H1 (cell line): Measurements from ENCODE around the gene MAOA. TPM values are rescaled to one million over a fixed set of nuclear protein-coding genes. Genes with fewer than 3 reads are reported as not detected.

Experiments used
- EZH2 ChIP-seq: fragments of 200-600 bp; sonication (generic); IDR thresholded peaks from 2 replicates; pipeline ENCODE4 v1.7.1; 2012; ENCODE audit warnings: low read depth, mild to moderate bottlenecking, moderate library complexity, low read length, inconsistent platforms; ENCODE audit not compliant: severe bottlenecking
- FOSL1 ChIP-seq: IDR thresholded peaks from 2 replicates; pipeline ENCODE4 v1.6.1; 2011; ENCODE audit warnings: mild to moderate bottlenecking, low read depth, low read length, moderate library complexity; ENCODE audit not compliant: insufficient read depth
- NANOG ChIP-seq: IDR thresholded peaks from 2 replicates; pipeline ENCODE4 v1.6.1; 2011; ENCODE audit warnings: low read length, low read depth, mild to moderate bottlenecking, inconsistent platforms; ENCODE audit not compliant: insufficient read depth, poor library complexity, severe bottlenecking
- polyA plus RNA-seq, 7 experiments: library from polyadenylated mRNA; depleted of rRNA in 3 of 7; stranded (reverse) in 5 of 7; unstranded in 2 of 7; fragments of >200 nt in 5 of 7; fragments of 200-250 nt in 2 of 7; gene quantifications; 1 replicate in 5 of 7; 2 replicates in 1 of 7; 4 replicates in 1 of 7; pipeline versions ENCODE4 v1.2.1 to v1.2.3, GENCODE V29; 2011 to 2013; ENCODE audit warnings: missing spikeins in 2 of 7, mixed read lengths in 2 of 7
- total RNA-seq: library from RNA; stranded (reverse); fragmentation: NEBNext Ultra II Directional; extraction: Animal tissue kit (Norgen Biotek cat#: 25700); gene quantifications from 2 replicates; pipeline ENCODE4 v1.2.1, GENCODE V29; 2021

MAOA gene
- total and polyA plus RNA-seq, 2 of the 8 experiments (the other 6 are each of a cell fraction or from before 2014, with no cell fraction given): 2.6 to 8.2 TPM

DNA sequence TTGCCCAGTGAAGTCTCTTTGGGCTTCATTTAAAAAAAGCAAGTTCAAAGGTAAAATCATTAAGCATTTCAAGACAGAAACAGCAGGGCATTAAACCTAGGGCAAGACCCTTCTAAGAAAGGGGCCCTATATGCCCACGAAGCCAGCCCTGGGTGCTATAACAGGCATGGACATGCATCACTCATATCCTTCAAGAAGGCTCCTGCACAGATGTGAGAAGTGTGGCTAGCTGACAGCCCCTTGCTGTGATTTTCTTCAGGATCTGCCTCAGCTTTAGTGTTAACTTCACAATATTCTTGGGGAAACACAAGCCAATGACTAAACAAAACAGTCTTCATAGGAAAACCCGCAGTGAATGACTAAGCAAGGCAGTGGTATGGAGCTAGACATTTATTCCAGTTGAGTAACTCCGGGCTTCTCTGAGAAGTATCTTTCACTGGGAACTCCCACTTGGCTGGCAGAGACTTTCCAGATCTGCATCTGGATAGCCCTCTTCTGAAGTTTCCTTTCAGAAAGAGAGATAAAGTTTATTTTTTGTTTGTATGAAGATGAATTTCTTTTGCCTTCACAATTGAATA is 11.9 kb upstream of the MAOA start (continued):
- no peak for TF ChIP-seq NANOG
- TF ChIP-seq EZH2: no peak
- no peak for TF ChIP-seq FOSL1
